Retina (tissue), 1 donor: ENCODE data around the gene PI16.

ENCODE experiments used
- DNase-seq: peaks from one replicate; pipeline ENCODE4 v3.0.0-alpha.2; 2016

The PI16 gene

DNA sequence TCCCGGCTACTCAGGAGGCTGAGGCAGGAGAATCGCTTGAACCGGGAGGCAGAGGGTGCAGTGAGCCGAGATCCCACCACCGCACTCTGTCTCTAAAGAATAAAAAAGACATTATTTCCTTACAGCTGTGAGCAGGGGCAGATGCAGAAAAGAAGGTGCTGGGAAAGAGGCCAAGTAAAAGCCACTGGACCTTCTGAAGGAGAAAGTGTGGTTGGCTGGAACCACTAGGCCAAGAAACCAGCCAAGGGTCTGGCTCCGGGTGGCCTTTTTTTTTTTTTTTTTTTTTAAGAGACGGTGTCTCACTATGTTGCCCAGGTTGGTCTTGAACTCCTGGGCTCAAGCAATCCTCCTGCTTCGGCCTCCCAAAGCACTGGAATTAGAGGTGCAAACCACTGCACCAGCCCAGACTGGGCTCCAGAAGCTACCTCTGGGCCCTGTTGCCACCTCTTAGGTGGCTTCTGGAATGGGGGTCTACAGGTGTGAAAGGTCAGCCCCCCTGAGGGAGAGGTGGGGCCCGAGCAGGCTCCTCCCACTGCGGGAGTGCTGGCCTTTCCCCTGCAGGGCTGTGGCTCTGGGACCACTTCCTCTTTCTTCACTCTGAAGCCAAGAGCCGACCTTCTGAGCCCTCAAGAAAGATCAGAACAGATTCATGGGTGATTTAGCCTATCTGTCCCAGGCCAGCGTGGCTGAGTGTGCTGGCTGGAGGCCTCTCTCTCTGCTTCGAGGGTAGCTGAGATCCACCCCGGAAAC lies 50.7 kb downstream of the PI16 start, which contains the start of gene FGD2:
TSS of gene FGD2 (plus strand) at position 595 of the 750 bp plus-strand sequence. CDS start 163 bp downstream, outside the sequence.
- DNase-seq: no peak

DNA sequence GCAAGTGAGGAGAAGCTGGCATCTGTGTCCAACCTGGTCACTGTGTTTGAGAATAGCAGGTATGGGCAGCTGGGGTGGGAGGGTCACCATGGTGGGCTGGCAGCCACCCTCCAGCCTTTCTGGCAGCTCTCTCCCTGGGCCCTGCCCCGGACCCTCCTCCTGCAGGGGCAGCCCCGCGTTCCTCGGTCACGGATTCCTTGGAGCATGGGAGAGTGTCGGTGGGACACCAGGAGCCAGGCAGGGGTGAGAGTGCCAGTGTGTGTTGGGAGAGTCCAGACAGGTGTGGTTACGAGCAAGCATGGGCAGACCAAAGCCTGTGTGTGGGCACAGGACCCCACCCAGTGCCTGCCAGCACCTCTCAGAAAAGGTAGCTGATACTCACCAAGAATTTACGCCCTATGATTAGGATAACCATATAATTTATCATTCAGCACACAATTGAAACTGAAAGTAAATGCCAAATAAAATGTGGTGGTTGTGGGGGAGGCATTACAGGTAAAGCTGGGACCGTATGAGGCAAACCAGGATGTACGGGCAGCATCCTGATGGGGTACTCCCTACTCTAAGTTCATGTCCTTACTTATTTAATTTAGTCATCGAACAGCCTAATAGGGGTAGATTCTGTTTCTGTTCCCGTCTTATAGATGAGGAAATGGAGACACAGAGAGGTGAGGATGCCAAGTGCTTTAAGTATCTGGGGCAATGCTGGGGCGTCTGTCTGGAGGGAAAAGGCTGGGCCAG lies 51.5 kb downstream of the PI16 start:
- DNase-seq: no peak

DNA sequence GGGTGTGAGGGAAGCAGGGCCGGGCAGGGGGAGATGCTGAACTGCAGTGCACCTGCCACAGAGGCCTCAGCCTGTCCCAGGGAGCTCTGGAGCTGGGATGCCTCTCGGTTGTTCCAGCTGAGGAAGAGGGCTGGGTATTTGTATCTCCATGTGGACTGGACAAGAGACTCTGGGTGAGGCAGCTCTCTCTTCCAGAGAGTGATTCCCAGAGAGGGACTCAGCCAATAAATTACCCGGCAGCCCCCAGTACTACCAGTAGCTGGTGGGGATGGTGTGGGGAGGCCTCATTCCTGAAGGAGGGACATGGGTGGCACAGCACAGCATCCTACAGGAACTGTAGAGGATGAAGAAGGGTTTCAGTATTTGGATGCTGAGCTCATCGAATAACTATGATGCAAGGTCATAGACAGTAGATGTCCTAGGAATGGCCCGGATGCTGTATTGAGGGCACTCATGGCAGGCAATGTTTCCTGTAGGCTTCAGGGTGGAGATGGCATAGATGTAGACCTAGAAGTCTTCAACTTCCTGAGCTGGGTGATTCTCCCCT lies 52.3 kb downstream of the PI16 start:
- DNase-seq: no peak

DNA sequence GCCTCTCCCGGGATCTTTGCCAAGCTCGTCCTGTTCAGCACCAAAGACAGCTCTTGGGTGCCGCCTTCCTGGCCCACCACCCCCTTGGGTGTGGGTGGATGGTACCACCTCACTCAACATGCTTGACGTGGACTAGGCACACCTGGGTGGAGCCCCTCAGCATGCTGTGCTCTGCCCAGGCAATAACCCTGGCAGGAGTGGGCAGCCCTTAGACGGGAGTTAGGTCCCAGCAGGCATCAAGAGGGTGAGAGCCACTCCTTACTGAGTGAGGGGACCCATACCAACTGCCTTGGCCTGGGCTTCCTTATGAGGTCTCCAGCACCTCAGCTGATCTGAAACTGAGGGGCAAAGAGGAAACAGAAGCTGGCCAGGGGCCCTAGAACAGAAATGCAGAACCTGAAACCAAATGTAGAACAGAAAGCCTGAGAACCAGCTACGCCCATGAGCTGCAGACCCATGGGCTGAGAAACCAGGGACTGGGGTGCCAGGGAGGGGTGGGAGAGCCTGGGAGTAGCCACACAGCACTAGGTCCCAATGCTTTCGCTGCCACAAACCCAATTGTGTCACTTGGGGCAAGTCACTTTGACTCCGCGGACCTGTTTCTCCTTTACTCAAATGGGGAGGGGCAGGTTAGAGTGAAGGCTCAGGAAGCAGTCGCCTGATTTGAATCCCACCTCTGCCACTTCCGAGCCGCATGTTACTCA lies 53.0 kb downstream of the PI16 start:
- DNase-seq: no peak

DNA sequence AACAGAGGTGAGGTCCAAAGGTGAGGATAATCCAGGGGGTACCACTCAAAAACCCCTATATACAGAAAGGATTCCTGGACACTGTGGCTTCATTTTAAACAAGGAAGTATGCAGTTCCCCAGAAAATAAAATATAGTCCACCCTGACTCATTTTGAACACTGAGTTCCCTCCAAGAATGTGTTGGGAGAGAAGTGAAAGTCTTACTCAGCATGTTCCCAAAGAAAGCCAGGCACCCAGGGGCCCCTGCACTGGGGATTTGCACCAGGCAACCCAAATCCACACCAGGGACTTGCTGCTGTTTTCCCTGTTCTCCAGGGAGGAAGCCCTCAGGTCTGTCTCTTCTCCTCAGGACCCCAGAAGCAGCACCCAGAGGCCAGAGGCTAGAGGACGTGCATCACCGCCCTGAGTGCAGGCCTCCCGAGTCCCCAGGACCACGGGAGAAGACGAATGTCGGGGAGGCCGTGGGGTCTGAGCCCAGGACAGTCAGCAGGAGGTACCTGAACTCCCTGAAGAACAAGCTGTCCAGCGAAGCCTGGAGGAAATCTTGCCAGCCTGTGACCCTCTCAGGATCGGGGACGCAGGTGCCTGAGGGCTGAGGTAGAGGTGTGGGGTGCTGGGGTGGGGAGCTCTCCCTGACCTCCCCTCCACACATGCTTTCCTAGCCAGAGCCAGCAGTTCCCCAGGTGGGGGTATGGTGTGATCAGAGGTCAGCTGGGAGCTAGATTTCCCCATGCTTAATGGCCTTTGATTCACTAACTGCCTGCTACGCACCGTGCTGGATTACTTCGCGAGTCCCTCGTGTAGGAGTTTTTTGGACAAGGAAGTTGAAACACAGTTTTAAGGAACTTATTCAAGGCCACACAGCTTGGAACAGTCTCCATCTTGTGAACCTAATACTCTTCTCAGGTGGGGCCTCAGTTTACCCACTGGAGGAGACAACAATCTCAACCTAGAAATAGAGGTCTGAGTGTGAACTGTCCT lies 54.2 kb downstream of the PI16 start:
- no peak for DNase-seq

DNA sequence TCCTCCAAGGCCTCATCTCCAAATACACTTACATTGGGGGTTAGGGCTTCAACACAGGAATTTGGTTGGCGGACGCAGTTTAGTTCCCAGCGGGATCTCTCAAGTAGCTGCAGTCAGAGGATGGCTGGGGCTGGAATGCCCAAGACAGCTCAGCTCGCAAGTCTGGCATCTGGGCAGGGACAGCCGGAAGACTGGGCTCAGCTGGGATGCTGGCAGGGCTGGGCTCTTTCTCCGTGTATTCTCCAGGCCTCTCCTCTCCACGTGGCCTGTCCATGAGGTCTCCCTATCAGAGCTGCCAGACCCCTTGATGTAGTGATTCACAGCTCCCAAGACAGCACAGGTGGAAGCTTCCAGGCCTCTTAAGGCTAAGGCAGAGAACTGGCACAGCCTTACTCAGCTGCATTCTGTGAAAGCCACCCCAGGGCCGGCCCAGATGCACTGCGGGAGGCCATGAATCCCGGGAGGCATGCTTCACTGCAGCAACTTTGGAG lies 55.9 kb downstream of the PI16 start:
- DNase-seq: no peak

DNA sequence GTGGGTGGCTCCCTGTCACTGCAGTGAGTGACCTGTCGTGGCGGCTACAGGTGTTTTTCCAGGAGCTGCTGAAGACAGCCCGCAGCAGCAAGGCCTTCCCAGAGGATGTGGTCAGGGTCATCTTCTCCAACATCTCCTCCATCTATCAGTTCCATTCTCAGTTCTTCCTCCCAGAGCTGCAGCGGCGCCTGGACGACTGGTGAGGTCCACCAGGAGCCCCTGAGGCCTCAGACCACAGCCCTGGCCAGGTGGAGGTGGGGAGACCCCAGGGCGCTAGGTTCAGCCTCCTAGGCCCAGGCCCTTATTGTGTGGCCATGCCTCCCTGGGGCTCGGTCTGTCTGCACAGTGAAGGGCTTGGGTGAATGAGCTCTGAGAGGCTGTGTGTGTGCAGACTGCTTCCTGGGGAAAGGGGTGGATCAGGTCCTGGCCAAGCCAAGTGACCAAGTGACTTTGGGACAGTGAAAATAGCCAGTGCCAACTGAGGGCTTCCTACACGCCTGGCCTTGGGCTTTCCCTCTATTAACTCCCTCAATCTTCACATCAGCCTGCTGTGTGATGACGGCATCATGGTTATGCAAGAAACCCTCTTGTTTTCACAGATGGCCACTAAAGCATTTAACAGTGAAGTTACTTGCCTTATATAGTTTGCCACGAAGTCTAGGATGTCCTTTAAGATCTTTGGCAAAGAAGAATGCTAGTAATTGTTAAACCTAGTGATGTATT lies 57.3 kb downstream of the PI16 start:
- no peak for DNase-seq

DNA sequence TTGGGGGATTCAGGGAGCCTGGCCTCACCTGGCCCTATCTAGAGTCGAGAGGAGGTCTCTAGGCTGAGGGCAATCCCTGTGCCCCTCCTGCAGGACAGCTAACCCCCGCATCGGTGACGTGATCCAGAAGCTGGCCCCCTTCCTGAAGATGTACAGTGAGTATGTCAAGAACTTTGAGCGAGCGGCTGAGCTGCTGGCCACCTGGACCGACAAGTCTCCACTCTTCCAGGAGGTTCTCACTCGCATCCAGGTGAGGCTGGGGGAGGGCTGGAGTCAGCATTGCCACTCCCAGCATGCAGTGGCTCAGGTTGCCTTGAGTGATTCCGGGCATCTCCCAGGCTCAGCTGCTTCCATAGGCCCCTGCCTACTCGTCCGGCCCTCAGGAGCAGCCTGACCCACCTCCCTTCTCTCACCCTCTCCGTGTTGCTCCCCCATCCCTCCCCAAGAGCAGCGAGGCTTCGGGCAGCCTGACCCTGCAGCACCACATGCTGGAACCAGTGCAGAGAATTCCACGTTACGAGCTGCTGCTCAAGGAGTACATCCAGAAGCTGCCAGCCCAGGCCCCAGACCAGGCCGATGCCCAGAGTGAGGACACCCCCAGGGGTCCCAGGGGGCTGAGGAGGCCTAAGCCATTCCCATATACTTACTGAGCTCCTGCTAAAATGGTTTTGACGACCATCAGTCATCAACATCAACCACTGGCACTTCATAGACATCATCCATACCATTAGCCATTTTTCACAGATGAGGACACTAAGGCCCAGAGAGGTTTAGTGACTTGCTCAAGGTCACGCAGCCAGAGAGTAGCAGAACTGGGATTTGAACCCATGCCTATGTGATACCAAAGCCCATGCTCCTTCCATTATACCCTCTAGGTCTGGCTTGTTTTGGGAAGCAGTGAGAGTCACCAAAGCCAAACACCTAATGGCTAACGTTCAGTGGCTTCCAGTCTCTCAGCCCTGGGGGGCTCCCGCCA lies 59.3 kb downstream of the PI16 start:
- no peak for DNase-seq
